Vagina (tissue), 2 donors: ENCODE results near the gene NR2C1. TPM values are rescaled to one million over a fixed set of nuclear protein-coding genes. Genes with fewer than 3 reads are reported as not detected.

Experiments used
- DNase-seq, 2 donors: peaks; one replicate each; pipeline ENCODE4 v3.0.0-alpha.2; 2017; ENCODE audit errors: extremely low spot score in 2 of 2
- H3K27ac ChIP-seq: fragments of 200-600 bp; sonication (generic); one replicate; pipeline ENCODE4 v1.5.1; 2019
- H3K27me3 ChIP-seq: fragments of 200-600 bp; sonication (generic); one replicate; pipeline ENCODE4 v1.5.1; 2019
- H3K36me3 ChIP-seq, 2 donors: fragments of 200-600 bp; sonication (generic); one replicate each; pipeline ENCODE4 v1.5.1; 2017 to 2019
- H3K4me1 ChIP-seq: fragments of 200-600 bp; sonication (generic); one replicate; pipeline ENCODE4 v1.5.1; 2019
- H3K4me3 ChIP-seq, 2 donors: fragments of 200-600 bp; sonication (generic); 1 replicate in 1 of 2; 2 replicates in 1 of 2; pipeline ENCODE4 v1.5.1; 2016 to 2019
- H3K9me3 ChIP-seq: fragments of 200-600 bp; sonication (generic); one replicate; pipeline ENCODE4 v1.5.1; 2019
- CTCF ChIP-seq, 3 experiments: fragments of 450-650 bp in 2 of 3; fragments of 200-600 bp in 1 of 3; sonication (generic) in 1 of 3; IDR thresholded peaks; one replicate each; pipeline ENCODE4 v1.5.1; 2017 to 2019; ENCODE audit warnings: antibody characterized with exemption in 3 of 3, mild to moderate bottlenecking in 2 of 3, moderate library complexity in 2 of 3
- POLR2A ChIP-seq, 2 donors: fragments of 450-650 bp; IDR thresholded peaks; one replicate each; pipeline ENCODE4 v1.6.1; 2017; ENCODE audit warnings: antibody characterized with exemption in 2 of 2, mild to moderate bottlenecking in 2 of 2, moderate library complexity in 2 of 2
- POLR2AphosphoS5 ChIP-seq, 2 donors: sonication (generic); formaldehyde crosslinking; IDR thresholded peaks; one replicate each; pipeline ENCODE4 v1.9.0; 2017; ENCODE audit warnings: antibody characterized with exemption in 2 of 2, mild to moderate bottlenecking in 2 of 2, low read depth in 1 of 2; ENCODE audit not compliant: insufficient read depth in 1 of 2
- intact Hi-C: fragments of 100-400 bp; cut with DNase I; formaldehyde crosslinking; loops from one replicate; pipeline ENCODE4 v1.15.1; 2023
- total RNA-seq: library from RNA; depleted of rRNA; stranded (reverse); fragments of >200 nt; gene quantifications from one replicate; pipeline ENCODE4 v1.2.3, GENCODE V29; 2016

The NR2C1 gene
- total RNA-seq, 1 donor from 2014 or later = 49.4 TPM

DNA sequence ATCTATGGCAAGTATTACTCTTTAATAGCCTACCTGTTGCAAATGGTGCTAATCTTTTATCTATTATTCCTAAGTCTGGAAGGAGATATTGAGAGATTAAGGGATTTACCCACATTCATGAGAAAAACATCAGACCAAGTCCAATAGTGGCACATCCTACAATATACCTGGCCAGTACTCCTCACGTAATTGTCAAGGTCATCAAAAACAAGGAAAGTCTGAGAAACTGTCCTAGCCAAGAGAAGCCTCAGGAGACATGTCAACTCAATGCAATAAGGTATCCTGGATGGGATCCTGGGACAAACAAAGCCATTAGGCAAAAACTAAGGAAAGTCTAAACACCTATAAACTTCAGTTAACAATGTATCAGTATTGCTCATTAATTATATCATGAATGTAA, 12.5 kb downstream of the NR2C1 start:
- H3K36me3 ChIP-seq = peaks cover 5 to 78% of the 10 kb centered on the region in 2 donors
- TF ChIP-seq POLR2AphosphoS5 (IDR thresholded peaks at IDR 0.05; ENCODE audit: insufficient read depth in 1 of 2, low read depth in 1 of 2) (no peak), CTCF (IDR thresholded peaks at IDR 0.05) (no peak), POLR2A (IDR thresholded peaks at IDR 0.05) (no peak)
- H3K9me3 ChIP-seq = no peaks in the 10 kb centered on the region
- H3K4me3 ChIP-seq = no peak overlapping the region
- H3K27ac ChIP-seq = no peak overlapping the region
- DNase-seq = no peak
- intact Hi-C loops = no loop called here
- H3K27me3 ChIP-seq = no peaks in the 10 kb centered on the region
- H3K4me1 ChIP-seq = no peaks in the 10 kb centered on the region

- peaks cover 5 to 75% of the 10 kb centered on the region in 2 donors for H3K36me3 ChIP-seq
- intact Hi-C loops = no loop called here
- H3K9me3 ChIP-seq = no peaks in the 10 kb centered on the region
- H3K4me3 ChIP-seq = no peak overlapping the region
- no peaks in the 10 kb centered on the region for H3K4me1 ChIP-seq
- no peak overlapping the region for H3K27ac ChIP-seq
- no peak for DNase-seq
- no peaks in the 10 kb centered on the region for H3K27me3 ChIP-seq
- no peak for TF ChIP-seq CTCF (IDR thresholded peaks at IDR 0.05)
- TF ChIP-seq POLR2A (IDR thresholded peaks at IDR 0.05) = no peak
- no peak for TF ChIP-seq POLR2AphosphoS5 (IDR thresholded peaks at IDR 0.05; ENCODE audit: insufficient read depth in 1 of 2, low read depth in 1 of 2)
Measured at GRCh38 chr12:95059984-95060383, 13.4 kb downstream of the NR2C1 start.

GRCh38 chr12:95057424-95057823, 16.0 kb downstream of the NR2C1 start:
- intact Hi-C loops = no loop called here
- Histone ChIP-seq H3K4me1 (no peaks in the 10 kb centered on the region), H3K36me3 (peaks cover 5 to 63% of the 10 kb centered on the region in 2 donors), H3K4me3 (no peak overlapping the region), H3K9me3 (no peaks in the 10 kb centered on the region), H3K27me3 (no peaks in the 10 kb centered on the region), H3K27ac (no peak overlapping the region)
- TF ChIP-seq POLR2A (IDR thresholded peaks at IDR 0.05) (no peak), CTCF (IDR thresholded peaks at IDR 0.05) (no peak), POLR2AphosphoS5 (IDR thresholded peaks at IDR 0.05; ENCODE audit: insufficient read depth in 1 of 2, low read depth in 1 of 2) (no peak)
- DNase-seq = no peak

GRCh38 chr12:95055057-95055456, 18.4 kb downstream of the NR2C1 start:
- no peak for DNase-seq
- TF ChIP-seq CTCF (IDR thresholded peaks at IDR 0.05) (no peak), POLR2AphosphoS5 (IDR thresholded peaks at IDR 0.05; ENCODE audit: insufficient read depth in 1 of 2, low read depth in 1 of 2) (no peak), POLR2A (IDR thresholded peaks at IDR 0.05) (no peak)
- no peak overlapping the region for H3K4me3 ChIP-seq
- H3K9me3 ChIP-seq = no peaks in the 10 kb centered on the region
- peaks cover 5 to 50% of the 10 kb centered on the region in 2 donors for H3K36me3 ChIP-seq
- no peaks in the 10 kb centered on the region for H3K4me1 ChIP-seq
- intact Hi-C loops = no loop called here
- no peak overlapping the region for H3K27ac ChIP-seq
- no peaks in the 10 kb centered on the region for H3K27me3 ChIP-seq

DNA sequence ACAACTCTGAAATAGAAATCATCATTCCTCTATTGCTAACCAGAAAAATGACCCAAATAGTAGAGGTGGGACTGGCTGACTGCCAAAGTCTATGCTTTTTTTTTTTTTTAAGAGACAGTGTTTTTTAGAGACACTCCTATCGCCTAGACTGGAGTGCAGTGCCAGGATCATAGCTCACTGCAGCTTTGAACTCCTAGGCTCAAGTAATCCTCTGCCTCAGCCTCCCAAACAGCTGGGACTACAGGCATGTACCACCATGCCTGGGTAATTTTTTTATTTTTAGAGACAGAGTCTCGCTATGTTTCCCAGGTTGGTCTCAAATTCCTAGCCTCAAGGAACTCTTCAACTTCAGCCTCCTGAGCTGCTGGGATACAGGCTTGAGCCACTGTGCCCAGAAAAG, 19.2 kb downstream of the NR2C1 start:
- Histone ChIP-seq H3K27ac (no peak overlapping the region), H3K4me3 (no peak overlapping the region), H3K27me3 (no peaks in the 10 kb centered on the region), H3K9me3 (no peaks in the 10 kb centered on the region), H3K36me3 (peaks cover 5 to 45% of the 10 kb centered on the region in 2 donors), H3K4me1 (no peaks in the 10 kb centered on the region)
- intact Hi-C loops = no loop called here
- no peak for DNase-seq
- no peak for TF ChIP-seq POLR2A (IDR thresholded peaks at IDR 0.05)
- no peak for TF ChIP-seq POLR2AphosphoS5 (IDR thresholded peaks at IDR 0.05; ENCODE audit: insufficient read depth in 1 of 2, low read depth in 1 of 2)
- TF ChIP-seq CTCF (IDR thresholded peaks at IDR 0.05) = no peak
